DND-41 (cell line): ENCODE measurements around the gene C9orf40.

ENCODE experiments used
- EZH2 ChIP-seq: IDR thresholded peaks from 3 replicates; pipeline ENCODE4 v1.6.1; 2012; ENCODE audit warnings: borderline replicate concordance, low read depth, mild to moderate bottlenecking, moderate library complexity, low read length, inconsistent platforms; ENCODE audit not compliant: severe bottlenecking
- TF ChIP-seq, protein P1 (sequence below): IDR thresholded peaks from 2 replicates; pipeline ENCODE4 v1.5.1; 2012; ENCODE audit warnings: borderline replicate concordance, low read length, moderate library complexity, mild to moderate bottlenecking; ENCODE audit not compliant: poor library complexity, severe bottlenecking; ENCODE audit errors: extremely low read depth

GRCh38 chr9:74974558-74974957 lies 21.8 kb upstream of the C9orf40 start:
- TF ChIP-seq EZH2: no peak
- TF ChIP-seq, protein P1, sequence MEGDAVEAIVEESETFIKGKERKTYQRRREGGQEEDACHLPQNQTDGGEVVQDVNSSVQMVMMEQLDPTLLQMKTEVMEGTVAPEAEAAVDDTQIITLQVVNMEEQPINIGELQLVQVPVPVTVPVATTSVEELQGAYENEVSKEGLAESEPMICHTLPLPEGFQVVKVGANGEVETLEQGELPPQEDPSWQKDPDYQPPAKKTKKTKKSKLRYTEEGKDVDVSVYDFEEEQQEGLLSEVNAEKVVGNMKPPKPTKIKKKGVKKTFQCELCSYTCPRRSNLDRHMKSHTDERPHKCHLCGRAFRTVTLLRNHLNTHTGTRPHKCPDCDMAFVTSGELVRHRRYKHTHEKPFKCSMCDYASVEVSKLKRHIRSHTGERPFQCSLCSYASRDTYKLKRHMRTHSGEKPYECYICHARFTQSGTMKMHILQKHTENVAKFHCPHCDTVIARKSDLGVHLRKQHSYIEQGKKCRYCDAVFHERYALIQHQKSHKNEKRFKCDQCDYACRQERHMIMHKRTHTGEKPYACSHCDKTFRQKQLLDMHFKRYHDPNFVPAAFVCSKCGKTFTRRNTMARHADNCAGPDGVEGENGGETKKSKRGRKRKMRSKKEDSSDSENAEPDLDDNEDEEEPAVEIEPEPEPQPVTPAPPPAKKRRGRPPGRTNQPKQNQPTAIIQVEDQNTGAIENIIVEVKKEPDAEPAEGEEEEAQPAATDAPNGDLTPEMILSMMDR: no peak
